HCT116 (cell line): ENCODE measurements around the gene SYT3.

ENCODE experiments used
- EZH2 ChIP-seq: fragments of 200-600 bp; sonication (generic); IDR thresholded peaks from 2 replicates; pipeline ENCODE4 v1.6.1; 2017; ENCODE audit warnings: antibody characterized with exemption, mixed run types
- POLR2AphosphoS5 ChIP-seq: IDR thresholded peaks from 2 replicates; pipeline ENCODE4 v1.6.1; 2011; ENCODE audit warnings: mild to moderate bottlenecking, low read depth, low read length, moderate library complexity
- SIN3A ChIP-seq: IDR thresholded peaks from 2 replicates; pipeline ENCODE4 v1.6.1; 2012; ENCODE audit warnings: low read depth
- SP1 ChIP-seq: IDR thresholded peaks from 2 replicates; pipeline ENCODE4 v1.6.1; 2012; ENCODE audit warnings: low read depth
- TF ChIP-seq, protein P1 (sequence below): IDR thresholded peaks from 2 replicates; pipeline ENCODE4 v1.6.1; 2012; ENCODE audit warnings: low read depth
- TF ChIP-seq, protein P2 (sequence below), 3 experiments: fragments of 200-600 bp in 1 of 3; sonication (generic) in 1 of 3; IDR thresholded peaks in 2 of 3; conservative IDR thresholded peaks in 1 of 3; 2 replicates each; pipeline ENCODE4 v1.5.1; 2012 to 2017; ENCODE audit warnings: low read depth in 2 of 3, low read length in 2 of 3, antibody characterized with exemption in 1 of 3, borderline replicate concordance in 1 of 3, control low read depth in 1 of 3, mild to moderate bottlenecking in 1 of 3, mixed read lengths in 1 of 3, mixed run types in 1 of 3, moderate library complexity in 1 of 3; ENCODE audit not compliant: insufficient read depth in 1 of 3
- TF ChIP-seq, protein P3 (sequence below): IDR thresholded peaks from 2 replicates; pipeline ENCODE4 v1.6.1; 2012

DNA sequence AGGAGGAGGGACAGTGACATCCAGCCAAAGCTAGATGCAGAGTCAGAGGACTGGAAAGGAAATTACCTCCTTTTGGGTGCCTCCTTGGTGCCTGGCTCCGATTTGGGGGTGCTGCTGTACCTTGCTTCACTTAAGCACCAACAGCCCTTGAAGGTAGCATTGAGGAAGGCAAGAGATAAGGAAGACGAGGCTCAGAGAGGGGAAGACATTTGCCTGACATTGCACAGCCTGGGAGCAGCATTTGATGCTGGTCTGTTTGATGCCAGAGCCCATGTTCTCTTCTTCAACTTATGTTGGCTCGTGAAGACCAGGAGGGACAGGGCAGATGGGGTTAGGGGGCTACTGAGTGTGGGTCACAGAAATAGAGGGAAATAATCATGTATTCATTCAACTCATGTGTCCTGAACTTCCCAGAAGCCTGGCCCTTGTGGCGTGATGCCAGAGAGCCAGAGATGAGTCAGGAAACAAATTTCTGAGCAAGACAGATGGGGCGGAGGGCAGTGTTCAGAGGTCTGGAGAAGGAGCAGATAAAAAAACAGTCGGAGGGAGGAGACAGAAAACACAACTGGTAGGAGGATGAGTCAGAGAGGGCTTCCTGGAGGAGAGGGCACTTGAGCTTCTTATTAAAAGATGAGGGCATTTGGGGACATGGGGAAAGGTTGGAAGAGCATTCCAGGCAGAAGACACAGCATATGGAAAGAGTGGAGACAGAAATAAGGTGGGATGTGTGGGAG lies 6.6 kb upstream of the SYT3 start:
- TF ChIP-seq, protein P1, sequence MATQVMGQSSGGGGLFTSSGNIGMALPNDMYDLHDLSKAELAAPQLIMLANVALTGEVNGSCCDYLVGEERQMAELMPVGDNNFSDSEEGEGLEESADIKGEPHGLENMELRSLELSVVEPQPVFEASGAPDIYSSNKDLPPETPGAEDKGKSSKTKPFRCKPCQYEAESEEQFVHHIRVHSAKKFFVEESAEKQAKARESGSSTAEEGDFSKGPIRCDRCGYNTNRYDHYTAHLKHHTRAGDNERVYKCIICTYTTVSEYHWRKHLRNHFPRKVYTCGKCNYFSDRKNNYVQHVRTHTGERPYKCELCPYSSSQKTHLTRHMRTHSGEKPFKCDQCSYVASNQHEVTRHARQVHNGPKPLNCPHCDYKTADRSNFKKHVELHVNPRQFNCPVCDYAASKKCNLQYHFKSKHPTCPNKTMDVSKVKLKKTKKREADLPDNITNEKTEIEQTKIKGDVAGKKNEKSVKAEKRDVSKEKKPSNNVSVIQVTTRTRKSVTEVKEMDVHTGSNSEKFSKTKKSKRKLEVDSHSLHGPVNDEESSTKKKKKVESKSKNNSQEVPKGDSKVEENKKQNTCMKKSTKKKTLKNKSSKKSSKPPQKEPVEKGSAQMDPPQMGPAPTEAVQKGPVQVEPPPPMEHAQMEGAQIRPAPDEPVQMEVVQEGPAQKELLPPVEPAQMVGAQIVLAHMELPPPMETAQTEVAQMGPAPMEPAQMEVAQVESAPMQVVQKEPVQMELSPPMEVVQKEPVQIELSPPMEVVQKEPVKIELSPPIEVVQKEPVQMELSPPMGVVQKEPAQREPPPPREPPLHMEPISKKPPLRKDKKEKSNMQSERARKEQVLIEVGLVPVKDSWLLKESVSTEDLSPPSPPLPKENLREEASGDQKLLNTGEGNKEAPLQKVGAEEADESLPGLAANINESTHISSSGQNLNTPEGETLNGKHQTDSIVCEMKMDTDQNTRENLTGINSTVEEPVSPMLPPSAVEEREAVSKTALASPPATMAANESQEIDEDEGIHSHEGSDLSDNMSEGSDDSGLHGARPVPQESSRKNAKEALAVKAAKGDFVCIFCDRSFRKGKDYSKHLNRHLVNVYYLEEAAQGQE, result no peak
- no peak for TF ChIP-seq POLR2AphosphoS5
- TF ChIP-seq, protein P2, sequence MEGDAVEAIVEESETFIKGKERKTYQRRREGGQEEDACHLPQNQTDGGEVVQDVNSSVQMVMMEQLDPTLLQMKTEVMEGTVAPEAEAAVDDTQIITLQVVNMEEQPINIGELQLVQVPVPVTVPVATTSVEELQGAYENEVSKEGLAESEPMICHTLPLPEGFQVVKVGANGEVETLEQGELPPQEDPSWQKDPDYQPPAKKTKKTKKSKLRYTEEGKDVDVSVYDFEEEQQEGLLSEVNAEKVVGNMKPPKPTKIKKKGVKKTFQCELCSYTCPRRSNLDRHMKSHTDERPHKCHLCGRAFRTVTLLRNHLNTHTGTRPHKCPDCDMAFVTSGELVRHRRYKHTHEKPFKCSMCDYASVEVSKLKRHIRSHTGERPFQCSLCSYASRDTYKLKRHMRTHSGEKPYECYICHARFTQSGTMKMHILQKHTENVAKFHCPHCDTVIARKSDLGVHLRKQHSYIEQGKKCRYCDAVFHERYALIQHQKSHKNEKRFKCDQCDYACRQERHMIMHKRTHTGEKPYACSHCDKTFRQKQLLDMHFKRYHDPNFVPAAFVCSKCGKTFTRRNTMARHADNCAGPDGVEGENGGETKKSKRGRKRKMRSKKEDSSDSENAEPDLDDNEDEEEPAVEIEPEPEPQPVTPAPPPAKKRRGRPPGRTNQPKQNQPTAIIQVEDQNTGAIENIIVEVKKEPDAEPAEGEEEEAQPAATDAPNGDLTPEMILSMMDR (IDR thresholded peaks at IDR 0.05 in 2 of 3, conservative IDR thresholded peaks at IDR 0.05 in 1 of 3; ENCODE audit: borderline replicate concordance in 1 of 3, insufficient read depth in 1 of 3, low read depth in 2 of 3, low read length in 2 of 3), result no peak
- no peak for TF ChIP-seq EZH2
- no peak for TF ChIP-seq SIN3A
- TF ChIP-seq, protein P3, sequence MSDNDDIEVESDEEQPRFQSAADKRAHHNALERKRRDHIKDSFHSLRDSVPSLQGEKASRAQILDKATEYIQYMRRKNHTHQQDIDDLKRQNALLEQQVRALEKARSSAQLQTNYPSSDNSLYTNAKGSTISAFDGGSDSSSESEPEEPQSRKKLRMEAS, result no peak
- TF ChIP-seq SP1, result no peak
